IMR-90 (cell line): ENCODE results near the gene MAP1LC3A. TPM values are rescaled to one million over a fixed set of nuclear protein-coding genes. Genes with fewer than 3 reads are reported as not detected.

ENCODE experiments used
- ATAC-seq: fragments of 200-7000 bp; cut with Tn5 transposase; 2 replicates; pipeline ENCODE4 v1.9.1; 2020; ENCODE audit warnings: low read depth, mild to moderate bottlenecking, moderate library complexity
- BruUV-seq: library from RNA; stranded (reverse); fragments of 400-500 nt; replicated peaks from 2 replicates; lab custom pipeline; 2021; lab: Mats Ljungman, UMichigan
- CTCF ChIA-PET: fragments of 300-600 bp; formaldehyde crosslinking; extraction: SDS; loops from one replicate; lab custom pipeline; 2021; ENCODE audit warnings: antibody characterized with exemption; lab: Yijun Ruan, JAX
- POLR2A ChIA-PET: fragments of 300-600 bp; sonication (Branson Sonifier 250); formaldehyde crosslinking; loops from one replicate; lab custom pipeline; 2022; ENCODE audit warnings: antibody characterized with exemption; ENCODE audit not compliant: unreplicated experiment; lab: Charles Lee
- DNase-seq: peaks from one replicate; pipeline ENCODE4 v3.0.0; 2013
- H2AFZ ChIP-seq: replicated peaks from 2 replicates; pipeline ENCODE3; 2013; ENCODE audit warnings: low read length, mild to moderate bottlenecking; ENCODE audit not compliant: poor library complexity
- H2AK5ac ChIP-seq: 2 replicates; pipeline ENCODE4 v1.6.1; 2013; ENCODE audit warnings: low read depth, low read length, inconsistent platforms
- H2AK9ac ChIP-seq: replicated peaks from 2 replicates; pipeline ENCODE3; 2013; ENCODE audit warnings: mild to moderate bottlenecking, low read depth, low read length, moderate library complexity; ENCODE audit not compliant: poor library complexity
- H2BK120ac ChIP-seq: 2 replicates; pipeline ENCODE4 v1.6.1; 2013; ENCODE audit warnings: low read depth, low read length, inconsistent platforms
- H2BK15ac ChIP-seq: 3 replicates; pipeline ENCODE4 v1.6.1; 2013; ENCODE audit warnings: low read depth, low read length, inconsistent platforms
- H2BK20ac ChIP-seq: 2 replicates; pipeline ENCODE4 v1.6.1; 2013; ENCODE audit warnings: low read depth, mild to moderate bottlenecking, inconsistent platforms, low read length, moderate library complexity
- H2BK5ac ChIP-seq: 2 replicates; pipeline ENCODE4 v1.6.1; 2013; ENCODE audit warnings: mild to moderate bottlenecking, low read depth, low read length, inconsistent platforms; ENCODE audit not compliant: poor library complexity, severe bottlenecking
- H3K14ac ChIP-seq: replicated peaks from 2 replicates; pipeline ENCODE4 v1.6.1; 2013; ENCODE audit warnings: low read depth, low read length, inconsistent platforms
- H3K18ac ChIP-seq: 2 replicates; pipeline ENCODE4 v1.6.1; 2013; ENCODE audit warnings: low read depth, low read length, control low read depth
- H3K23ac ChIP-seq: 2 replicates; pipeline ENCODE4 v1.6.1; 2013; ENCODE audit warnings: low read depth, low read length, inconsistent platforms
- H3K27ac ChIP-seq: 2 replicates; pipeline ENCODE4 v1.5.1; 2013; ENCODE audit warnings: mild to moderate bottlenecking, control low read depth, low read length; ENCODE audit not compliant: insufficient read depth
- H3K27me3 ChIP-seq: 2 replicates; pipeline ENCODE4 v1.6.1; 2013; ENCODE audit warnings: low read length; ENCODE audit not compliant: control insufficient read depth, insufficient read depth
- H3K36me3 ChIP-seq: 2 replicates; pipeline ENCODE4 v1.6.1; 2013; ENCODE audit warnings: low read length, mixed read lengths; ENCODE audit not compliant: control insufficient read depth, insufficient read depth
- H3K4ac ChIP-seq: 2 replicates; pipeline ENCODE4 v1.6.1; 2013; ENCODE audit warnings: low read depth, low read length, inconsistent platforms
- H3K4me1 ChIP-seq: 2 replicates; pipeline ENCODE4 v1.6.1; 2013; ENCODE audit warnings: low read length, mixed read lengths; ENCODE audit not compliant: control insufficient read depth, insufficient read depth
- H3K4me2 ChIP-seq: 2 replicates; pipeline ENCODE4 v1.6.1; 2013; ENCODE audit warnings: low read depth, mild to moderate bottlenecking, control low read depth, low read length, moderate library complexity
- H3K4me3 ChIP-seq: 2 replicates; pipeline ENCODE4 v1.5.1; 2013; ENCODE audit warnings: low read depth, mild to moderate bottlenecking, control low read depth, low read length, moderate library complexity; ENCODE audit not compliant: insufficient read depth
- H3K56ac ChIP-seq: 2 replicates; pipeline ENCODE4 v1.6.1; 2013; ENCODE audit warnings: low read length, inconsistent platforms; ENCODE audit not compliant: insufficient read depth; ENCODE audit errors: extremely low read depth
- H3K79me1 ChIP-seq, 2 experiments: 2 replicates each; pipeline ENCODE4 v1.6.1; 2013; ENCODE audit warnings: low read length in 2 of 2, inconsistent platforms in 1 of 2, low read depth in 1 of 2
- H3K9ac ChIP-seq: 2 replicates; pipeline ENCODE4 v1.6.1; 2013; ENCODE audit warnings: low read depth, low read length, control low read depth
- H3K9me1 ChIP-seq: 2 replicates; pipeline ENCODE4 v1.6.1; 2013; ENCODE audit warnings: low read length, inconsistent platforms; ENCODE audit not compliant: insufficient read depth
- H3K9me3 ChIP-seq: 2 replicates; pipeline ENCODE4 v1.6.1; 2013; ENCODE audit warnings: low read length; ENCODE audit not compliant: control insufficient read depth, insufficient read depth
- H4K20me1 ChIP-seq: 2 replicates; pipeline ENCODE4 v1.6.1; 2013; ENCODE audit warnings: low read length, inconsistent platforms; ENCODE audit not compliant: insufficient read depth
- H4K5ac ChIP-seq: 2 replicates; pipeline ENCODE4 v1.6.1; 2013; ENCODE audit warnings: mild to moderate bottlenecking, low read depth, low read length, control low read depth
- H4K8ac ChIP-seq, 2 experiments: 2 replicates each; pipeline ENCODE4 v1.6.1; 2013; ENCODE audit warnings: low read depth in 2 of 2, low read length in 2 of 2, control low read depth in 1 of 2, inconsistent platforms in 1 of 2
- H4K91ac ChIP-seq: 2 replicates; pipeline ENCODE4 v1.6.1; 2013; ENCODE audit warnings: low read depth, low read length, inconsistent platforms; ENCODE audit not compliant: insufficient read depth
- BHLHE40 ChIP-seq: fragments of 150-350 bp; IDR thresholded peaks from 2 replicates; pipeline ENCODE4 v1.6.1; 2016; ENCODE audit warnings: mild to moderate bottlenecking, low read depth, low read length
- FOS ChIP-seq: fragments of 150-350 bp; IDR thresholded peaks from 2 replicates; pipeline ENCODE4 v1.6.1; 2016; ENCODE audit warnings: low read depth, low read length
- MAZ ChIP-seq: IDR thresholded peaks from 2 replicates; pipeline ENCODE4 v1.6.1; 2012; ENCODE audit warnings: low read depth, mild to moderate bottlenecking, low read length, improper control_type of control experiment, moderate library complexity, borderline replicate concordance
- MXI1 ChIP-seq: IDR thresholded peaks from 2 replicates; pipeline ENCODE4 v1.6.1; 2012; ENCODE audit warnings: low read depth, mild to moderate bottlenecking, low read length, moderate library complexity, borderline replicate concordance
- POLR2A ChIP-seq: IDR thresholded peaks from 2 replicates; pipeline ENCODE4 v1.6.1; 2012; ENCODE audit warnings: mild to moderate bottlenecking, low read depth, low read length
- RAD21 ChIP-seq: IDR thresholded peaks from 2 replicates; pipeline ENCODE4 v1.6.1; 2012; ENCODE audit warnings: low read length, improper control_type of control experiment
- WGBS, 2 experiments: methylation state at CpG; one replicate each; pipeline versions ENCODE4 v1.1.5 to v1.1.7; 2013; ENCODE audit warnings: missing lambda C conversion rate in 2 of 2; ENCODE audit not compliant: insufficient read length in 1 of 2; ENCODE audit errors: extremely low coverage in 2 of 2; 5-methylcytosine and 5-hydroxymethylcytosine counted together
- dilution Hi-C: fragments of 300-500 bp; cut with HindIII; formaldehyde crosslinking; loops from one replicate; pipeline ENCODE4 v1.14.3; 2018; ENCODE audit warnings: low sequenced_read_pairs; ENCODE audit not compliant: unreplicated experiment
- in situ Hi-C: fragments of 300-500 bp; cut with MboI; formaldehyde crosslinking; loops from 3 replicates; pipeline ENCODE4 v1.14.3; 2019; ENCODE audit warnings: low sequenced_read_pairs, inconsistent platforms, mixed read lengths
- intact Hi-C: fragments of 100-400 bp; cut with micrococcal nuclease; formaldehyde crosslinking; loops from 2 replicates; pipeline ENCODE4 v1.10.0; 2022
- polyA plus RNA-seq, 3 experiments: library from polyadenylated mRNA; depleted of rRNA; stranded (reverse); fragments of >200 nt; gene quantifications; 2 replicates each; pipeline ENCODE4 v1.2.3, GENCODE V29; 2012; ENCODE audit warnings: low replicate concordance in 1 of 3
- total RNA-seq: library from RNA; depleted of rRNA; stranded (reverse); fragments of >200 nt; gene quantifications from 2 replicates; pipeline ENCODE4 v1.2.3, GENCODE V29; 2012

MAP1LC3A gene
- total and polyA plus RNA-seq, 2 of the 4 experiments (the other 2 are of a cell fraction): 10.0 to 39.7 TPM

DNA sequence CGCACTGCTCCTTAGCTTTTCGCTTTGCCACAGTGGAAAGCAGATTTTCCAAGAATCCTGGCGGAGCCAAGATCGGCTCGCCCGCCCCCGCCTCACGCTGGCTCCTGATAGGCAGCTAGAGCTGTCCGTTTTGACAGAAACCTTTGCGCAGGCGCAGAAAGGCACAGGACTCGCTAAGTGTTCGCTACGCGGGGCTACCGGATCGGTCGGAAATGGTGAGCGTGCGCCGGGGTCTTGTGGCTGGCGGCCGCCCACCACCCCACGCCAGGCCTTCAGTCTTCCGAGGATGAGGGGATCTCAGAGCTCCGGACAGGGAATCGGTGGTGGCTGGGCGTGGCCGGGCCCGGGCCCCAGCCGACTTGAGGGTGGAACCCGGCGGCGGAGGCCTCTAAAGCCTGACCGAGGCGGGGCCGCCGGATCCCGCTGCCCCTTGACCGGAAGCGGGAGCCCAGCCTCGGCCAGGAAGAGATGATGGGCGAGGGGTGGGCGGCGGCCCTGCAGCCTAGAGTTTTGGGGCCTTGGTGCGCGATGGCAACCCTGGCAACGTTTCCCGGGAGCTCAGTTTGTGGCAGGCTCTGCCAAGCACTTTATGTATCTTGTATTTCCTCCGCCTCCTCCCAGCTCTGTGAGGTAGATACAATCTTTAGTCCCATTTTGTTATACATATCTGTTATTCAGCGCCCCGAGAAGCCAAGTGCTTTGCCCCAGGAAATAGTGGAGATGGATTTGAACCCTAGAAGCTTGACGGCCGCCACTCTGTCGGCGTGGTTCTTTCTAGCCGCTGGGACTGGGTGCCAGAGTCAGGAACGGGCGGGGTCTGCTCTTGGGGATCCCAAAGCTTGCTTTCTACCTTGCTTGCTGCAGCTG, 42.0 kb upstream of the MAP1LC3A start, which contains the start of gene DYNLRB1:
TSS of gene DYNLRB1 (plus strand) at position 176 of the 867 bp plus-strand sequence. CDS start at position 213, 37 bp downstream.
- H4K5ac ChIP-seq: peak within 1 kb of the TSS; percentile 92
- H3K56ac ChIP-seq: peak within 1 kb of the TSS; percentile 76
- H2AFZ ChIP-seq: peak within 1 kb of the TSS; percentile 94
- in situ Hi-C loops (loop anchor here (5.0 kb wide), 1 partner anchor 204 kb away; no protein-coding TSS in a partner anchor), dilution Hi-C loops (no loop called here), intact Hi-C loops (no loop called here)
- H3K18ac ChIP-seq: peak within 1 kb of the TSS; percentile 65
- H3K4me3 ChIP-seq: peak within 1 kb of the TSS; percentile 89
- H4K20me1 ChIP-seq: peaks cover 2% of the 10 kb centered on the region; the same call in 1 of the 2 replicates
- peak within 1 kb of the TSS; percentile 91 for H2AK5ac ChIP-seq
- peaks cover 9% of the 10 kb centered on the region for H3K9me1 ChIP-seq
- H2BK5ac ChIP-seq: peak within 1 kb of the TSS; percentile 87
- H3K9ac ChIP-seq: peak within 1 kb of the TSS; percentile 84
- peak within 1 kb of the TSS; percentile 30; the same call in 1 of the 3 replicates for H2BK15ac ChIP-seq
- peak within 1 kb of the TSS; percentile 80 for H3K4me2 ChIP-seq
- no peaks in the 10 kb centered on the region for H3K9me3 ChIP-seq
- H2BK120ac ChIP-seq: peak within 1 kb of the TSS; percentile 62
- peak within 1 kb of the TSS; percentile 97 for H3K4ac ChIP-seq
- H3K14ac ChIP-seq: peak within 1 kb of the TSS; percentile 99
- H3K79me1 ChIP-seq: peaks cover 9 to 69% of the 10 kb centered on the region in 2 experiments; a peak in 3 of 4 replicates
- peak within 1 kb of the TSS; percentile 57; the same call in 1 of the 2 replicates for H2BK20ac ChIP-seq
- H3K27me3 ChIP-seq: no peaks in the 10 kb centered on the region
- CTCF ChIA-PET: interaction anchor here (0.6 to 4.3 kb wide), 2 partner anchors 193 to 204 kb away, joined by 3 to 24 read pairs; no protein-coding TSS in a partner anchor
- ATAC-seq (peak; percentile 89), DNase-seq (peak; percentile 96)
- peak within 1 kb of the TSS; percentile 87 for H4K91ac ChIP-seq
- peaks cover 7% of the 10 kb centered on the region; the same call in 1 of the 2 replicates for H3K4me1 ChIP-seq
- H2AK9ac ChIP-seq: peak within 1 kb of the TSS; percentile 100
- H3K27ac ChIP-seq: peak within 1 kb of the TSS; percentile 95
- TF ChIP-seq MAZ (peak; percentile 57; the same call in 1 of the 2 replicates), MXI1 (peak; percentile 13; the same call in 1 of the 2 replicates), BHLHE40 (no peak), RAD21 (no peak), FOS (no peak), POLR2A (peak; percentile 90)
- POLR2A ChIA-PET: no interaction called here
- H3K36me3 ChIP-seq: peaks cover 4% of the 10 kb centered on the region
- WGBS, 2 experiments: 1% methylated on average over 36 of the region's 59 CpGs; no CpG with 5 or more reads in 1 of the 2 experiments
- peak within 1 kb of the TSS; percentile 81 to 91 for H4K8ac ChIP-seq
- BruUV-seq: no TSS peak
- peak within 1 kb of the TSS; percentile 91 for H3K23ac ChIP-seq
